Sigmoid colon (tissue), 7 donors: ENCODE measurements around the gene ELMOD1. TPM values are rescaled to one million over a fixed set of nuclear protein-coding genes. Genes with fewer than 3 reads are reported as not detected.
A peak's percentile ranks its signal among the peaks of the same experiment; 100 is the strongest.
"Not testable (repeated sequence)": the region's sequence is repeated elsewhere in the genome, so short reads cannot be mapped to it uniquely, and the experiment has no call there.

Source experiments
- DNase-seq: peaks from one replicate; pipeline ENCODE4 v3.0.0-alpha.2; 2019
- H3K27ac ChIP-seq, 4 donors: fragments of 200-600 bp; sonication (generic); one replicate each; pipeline ENCODE4 v1.5.1; 2016 to 2019; ENCODE audit warnings: mild to moderate bottlenecking in 1 of 4
- H3K27me3 ChIP-seq, 3 donors: fragments of 200-600 bp; sonication (generic); one replicate each; pipeline ENCODE4 v1.5.1; 2019; ENCODE audit warnings: mild to moderate bottlenecking in 1 of 3
- H3K36me3 ChIP-seq, 4 donors: fragments of 200-600 bp; sonication (generic); one replicate each; pipeline ENCODE4 v1.5.1; 2016 to 2019
- H3K4me1 ChIP-seq, 4 donors: fragments of 200-600 bp; sonication (generic); one replicate each; pipeline ENCODE4 v1.5.1; 2017 to 2019
- H3K4me3 ChIP-seq, 4 donors: fragments of 200-600 bp; sonication (generic); one replicate each; pipeline ENCODE4 v1.5.1; 2017 to 2019; ENCODE audit warnings: mild to moderate bottlenecking in 2 of 4, moderate library complexity in 1 of 4
- H3K9me3 ChIP-seq, 4 donors: fragments of 200-600 bp in 3 of 4; sonication (generic) in 3 of 4; one replicate each; pipeline versions ENCODE4 v1.5.1 to v1.6.1; 2013 to 2019
- EP300 ChIP-seq, 4 donors: sonication (generic); formaldehyde crosslinking; IDR thresholded peaks; one replicate each; pipeline ENCODE4 v1.6.1; 2017; ENCODE audit warnings: antibody characterized with exemption in 4 of 4
- POLR2A ChIP-seq, 2 donors: fragments of 450-650 bp; IDR thresholded peaks; one replicate each; pipeline ENCODE4 v1.6.1; 2016; ENCODE audit warnings: antibody characterized with exemption in 2 of 2, mild to moderate bottlenecking in 2 of 2, moderate library complexity in 2 of 2
- POLR2AphosphoS5 ChIP-seq, 4 donors: sonication (generic); formaldehyde crosslinking; IDR thresholded peaks; one replicate each; pipeline ENCODE4 v1.6.1; 2017; ENCODE audit warnings: antibody characterized with exemption in 4 of 4
- WGBS, 2 donors: extraction: QIAGEN DNeasy Blood & Tissue Kit; methylation state at CpG; one replicate each; pipeline ENCODE4 v1.1.7; 2013; 5-methylcytosine and 5-hydroxymethylcytosine counted together
- intact Hi-C: fragments of 100-400 bp; cut with DNase I; formaldehyde crosslinking; loops from one replicate; pipeline ENCODE4 v1.15.1; 2023
- polyA plus RNA-seq, 3 donors: library from polyadenylated mRNA; stranded (reverse); fragments of 200-250 nt; gene quantifications; one replicate each; pipeline ENCODE4 v1.2.3, GENCODE V29; 2013
- total RNA-seq, 4 donors: library from RNA; depleted of rRNA; stranded (reverse); fragments of >200 nt; gene quantifications; one replicate each; pipeline ENCODE4 v1.1.0, GENCODE V29; 2016
- TF ChIP-seq, protein P1 (sequence below), 4 experiments: fragments of 450-650 bp in 3 of 4; fragments of 200-600 bp in 1 of 4; IDR thresholded peaks; one replicate each; pipeline ENCODE4 v1.5.1; 2016 to 2019; ENCODE audit warnings: antibody characterized with exemption in 4 of 4, mild to moderate bottlenecking in 3 of 4, moderate library complexity in 2 of 4
- donor health status: healthy with polysubstance abuse.
- donor health status: Bipolar disorder and iron deficiency.
- donor health status: healthy.

Gene ELMOD1
- total and polyA plus RNA-seq, 7 donors, result 0.14 to 1.4 (median 0.49) TPM; not detected in 2

GRCh38 chr11:107570015-107570414 is 20.9 kb upstream of the ELMOD1 start:
- no peak overlapping the region for H3K4me3 ChIP-seq
- no peak for DNase-seq
- H3K4me1 ChIP-seq, result peaks cover 0 to 7% (median 4%) of the 10 kb centered on the region in 4 donors
- H3K36me3 ChIP-seq, result no peaks in the 10 kb centered on the region
- H3K9me3 ChIP-seq, result no peaks in the 10 kb centered on the region
- no peak overlapping the region for H3K27ac ChIP-seq
- TF ChIP-seq EP300 (IDR thresholded peaks at IDR 0.05), result no peak
- intact Hi-C loops, result no loop called here
- no peaks in the 10 kb centered on the region for H3K27me3 ChIP-seq
- WGBS, 2 donors, result 86 to 87% methylated on average over 12 of the region's 12 CpGs

DNA sequence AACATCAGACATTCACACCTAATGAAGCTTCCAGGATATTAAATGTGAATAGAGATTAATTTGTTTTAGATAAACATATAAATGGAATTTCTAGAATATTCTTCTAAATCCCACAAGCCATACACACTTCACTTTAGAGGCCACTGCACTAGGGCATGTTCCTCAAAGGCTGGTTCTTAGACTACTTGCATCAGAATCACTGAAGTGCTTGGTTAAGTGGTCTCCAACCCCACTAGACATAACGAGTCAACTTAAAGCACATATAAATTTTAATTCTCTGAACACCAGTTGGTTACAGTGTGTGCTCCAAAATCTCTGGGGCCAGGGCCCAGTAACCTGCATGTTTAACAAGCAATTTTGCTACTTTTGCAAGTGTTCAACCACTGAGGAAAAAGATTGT is 17.5 kb upstream of the ELMOD1 start:
- no peak overlapping the region for H3K27ac ChIP-seq

GRCh38 chr11:107576497-107577345 is 14.2 kb upstream of the ELMOD1 start:
- DNase-seq, H3K4me3 ChIP-seq, H3K4me1 ChIP-seq, H3K27me3 ChIP-seq, H3K9me3 ChIP-seq, H3K36me3 ChIP-seq, H3K27ac ChIP-seq: not testable (repeated sequence)
- WGBS, 2 donors, result 10 to 34% methylated on average over 2 of the region's 2 CpGs
- intact Hi-C loops, result loop anchor here (5.0 kb wide), 1 partner anchor 111 kb away; no protein-coding TSS in a partner anchor
- TF ChIP-seq, protein P1, sequence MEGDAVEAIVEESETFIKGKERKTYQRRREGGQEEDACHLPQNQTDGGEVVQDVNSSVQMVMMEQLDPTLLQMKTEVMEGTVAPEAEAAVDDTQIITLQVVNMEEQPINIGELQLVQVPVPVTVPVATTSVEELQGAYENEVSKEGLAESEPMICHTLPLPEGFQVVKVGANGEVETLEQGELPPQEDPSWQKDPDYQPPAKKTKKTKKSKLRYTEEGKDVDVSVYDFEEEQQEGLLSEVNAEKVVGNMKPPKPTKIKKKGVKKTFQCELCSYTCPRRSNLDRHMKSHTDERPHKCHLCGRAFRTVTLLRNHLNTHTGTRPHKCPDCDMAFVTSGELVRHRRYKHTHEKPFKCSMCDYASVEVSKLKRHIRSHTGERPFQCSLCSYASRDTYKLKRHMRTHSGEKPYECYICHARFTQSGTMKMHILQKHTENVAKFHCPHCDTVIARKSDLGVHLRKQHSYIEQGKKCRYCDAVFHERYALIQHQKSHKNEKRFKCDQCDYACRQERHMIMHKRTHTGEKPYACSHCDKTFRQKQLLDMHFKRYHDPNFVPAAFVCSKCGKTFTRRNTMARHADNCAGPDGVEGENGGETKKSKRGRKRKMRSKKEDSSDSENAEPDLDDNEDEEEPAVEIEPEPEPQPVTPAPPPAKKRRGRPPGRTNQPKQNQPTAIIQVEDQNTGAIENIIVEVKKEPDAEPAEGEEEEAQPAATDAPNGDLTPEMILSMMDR (IDR thresholded peaks at IDR 0.05), result peak in 3 of 4 experiments; percentile 27 to 67 (median 63)

More for the DNA sequence above, 17.5 kb upstream of the ELMOD1 start:
- Histone ChIP-seq H3K36me3 (no peaks in the 10 kb centered on the region), H3K4me3 (no peak overlapping the region), H3K9me3 (no peaks in the 10 kb centered on the region), H3K4me1 (no peaks in the 10 kb centered on the region), H3K27me3 (no peaks in the 10 kb centered on the region)
- TF ChIP-seq EP300 (IDR thresholded peaks at IDR 0.05) (no peak), POLR2AphosphoS5 (IDR thresholded peaks at IDR 0.05) (no peak)
- TF ChIP-seq, protein P1 (IDR thresholded peaks at IDR 0.05), result no peak
- no peak for DNase-seq
- intact Hi-C loops, result no loop called here
- WGBS, 2 donors, result 60 to 75% methylated on average over 1 of the region's 1 CpG

- H3K36me3 ChIP-seq, result no peaks in the 10 kb centered on the region
- no peaks in the 10 kb centered on the region for H3K4me1 ChIP-seq
- intact Hi-C loops, result loop anchor here (5.0 kb wide), 1 partner anchor 110 kb away; no protein-coding TSS in a partner anchor
- WGBS, 2 donors, result 39 to 73% methylated on average over 6 of the region's 6 CpGs
- H3K27ac ChIP-seq, result no peak overlapping the region
- no peak overlapping the region for H3K4me3 ChIP-seq
- H3K9me3 ChIP-seq, result no peaks in the 10 kb centered on the region
- TF ChIP-seq EP300 (IDR thresholded peaks at IDR 0.05) (no peak), POLR2A (IDR thresholded peaks at IDR 0.05) (no peak), POLR2AphosphoS5 (IDR thresholded peaks at IDR 0.05) (no peak)
- TF ChIP-seq, protein P1 (IDR thresholded peaks at IDR 0.05), result no peak
- H3K27me3 ChIP-seq, result no peaks in the 10 kb centered on the region
- DNase-seq, result no peak
Measured at GRCh38 chr11:107577346-107577711, 13.6 kb upstream of the ELMOD1 start.

GRCh38 chr11:107579169-107579568 is 11.8 kb upstream of the ELMOD1 start:
- WGBS, 2 donors, result 95 to 97% methylated on average over 2 of the region's 2 CpGs
- intact Hi-C loops, result loop anchor here (5.0 kb wide), 1 partner anchor 108 kb away; no protein-coding TSS in a partner anchor

GRCh38 chr11:107581147-107581546 is 9.8 kb upstream of the ELMOD1 start:
- intact Hi-C loops, result no loop called here
- Histone ChIP-seq H3K4me1 (no peaks in the 10 kb centered on the region), H3K36me3 (no peaks in the 10 kb centered on the region), H3K4me3 (no peak overlapping the region), H3K9me3 (no peaks in the 10 kb centered on the region), H3K27ac (no peak overlapping the region), H3K27me3 (no peaks in the 10 kb centered on the region)
- no peak for DNase-seq
- 51 to 52% methylated on average over 3 of the region's 3 CpGs for WGBS, 2 donors
- TF ChIP-seq EP300 (IDR thresholded peaks at IDR 0.05) (no peak), POLR2AphosphoS5 (IDR thresholded peaks at IDR 0.05) (no peak), POLR2A (IDR thresholded peaks at IDR 0.05) (no peak)
- TF ChIP-seq, protein P1 (IDR thresholded peaks at IDR 0.05), result no peak

More at GRCh38 chr11:107579169-107579568, 11.8 kb upstream of the ELMOD1 start:
- not testable (repeated sequence) for H3K27ac ChIP-seq, H3K27me3 ChIP-seq, H3K9me3 ChIP-seq, H3K4me3 ChIP-seq, DNase-seq, H3K4me1 ChIP-seq, H3K36me3 ChIP-seq
